Activated T-helper 9 cell treated with anti-CD3 and anti-CD28 coated beads, Interleukin-2, amount 50 U/mL, for 16 hours (primary cell): Measurements from ENCODE around the gene KRTAP9-4.
"Not testable (repeated sequence)": the region's sequence is repeated elsewhere in the genome, so short reads cannot be mapped to it uniquely, and the experiment has no call there.

ENCODE experiments used
- DNase-seq: peaks from one replicate; pipeline ENCODE4 v3.0.0-alpha.2; 2020; ENCODE audit warnings: low read depth

Gene KRTAP9-4

GRCh38 chr17:41249637-41250240 is at the start of gene KRTAP9-4:
Gene KRTAP9-4 (plus strand): TSS chr17:41249687. CDS start chr17:41249721, 34 bp downstream.
- not testable (repeated sequence) for DNase-seq

GRCh38 chr17:41211845-41212466 is 37.5 kb upstream of the KRTAP9-4 start:
- DNase-seq = no peak

- no peak for DNase-seq
Observed at GRCh38 chr17:41212524-41213169, 36.8 kb upstream of the KRTAP9-4 start.

GRCh38 chr17:41215681-41216080 is 33.8 kb upstream of the KRTAP9-4 start:
- no peak for DNase-seq

- DNase-seq = no peak
Observed at GRCh38 chr17:41223821-41224220, 25.7 kb upstream of the KRTAP9-4 start.

- no peak for DNase-seq
Observed at GRCh38 chr17:41226051-41226450, 23.4 kb upstream of the KRTAP9-4 start.

- not testable (repeated sequence) for DNase-seq
Observed at GRCh38 chr17:41226598-41227095, 22.8 kb upstream of the KRTAP9-4 start, which contains the start of gene KRTAP9-2. Gene KRTAP9-2 (plus strand): TSS chr17:41226648. CDS start chr17:41226655, 7 bp downstream.

GRCh38 chr17:41230094-41230493 is 19.4 kb upstream of the KRTAP9-4 start:
- DNase-seq = no peak

GRCh38 chr17:41231731-41232130 is 17.8 kb upstream of the KRTAP9-4 start:
- DNase-seq = no peak

GRCh38 chr17:41232399-41233105 is 16.9 kb upstream of the KRTAP9-4 start, which contains the start of gene KRTAP9-3:
Gene KRTAP9-3 (plus strand): TSS chr17:41232449. CDS start chr17:41232502, 53 bp downstream.
- not testable (repeated sequence) for DNase-seq

- DNase-seq = not testable (repeated sequence)
Observed at GRCh38 chr17:41237116-41237515, 12.4 kb upstream of the KRTAP9-4 start.

GRCh38 chr17:41237949-41238437 is 11.5 kb upstream of the KRTAP9-4 start, which contains the start of gene KRTAP9-8:
Gene KRTAP9-8 (plus strand): TSS chr17:41237999. CDS start chr17:41238052, 53 bp downstream.
- not testable (repeated sequence) for DNase-seq

GRCh38 chr17:41246995-41247787 is 2.3 kb upstream of the KRTAP9-4 start:
- DNase-seq = not testable (repeated sequence)

GRCh38 chr17:41251261-41251660 is 1.8 kb downstream of the KRTAP9-4 start:
- DNase-seq = no peak

GRCh38 chr17:41254861-41255260 is 5.4 kb downstream of the KRTAP9-4 start:
- DNase-seq = no peak

- not testable (repeated sequence) for DNase-seq
Observed at GRCh38 chr17:41255381-41256290, 6.1 kb downstream of the KRTAP9-4 start, which contains the start of gene KRTAP9-9. Gene KRTAP9-9 (plus strand): TSS chr17:41255384.

GRCh38 chr17:41256291-41256685 is 6.8 kb downstream of the KRTAP9-4 start:
- no peak for DNase-seq

GRCh38 chr17:41258406-41258805 is 8.9 kb downstream of the KRTAP9-4 start:
- no peak for DNase-seq

- no peak for DNase-seq
Observed at GRCh38 chr17:41263212-41263611, 13.7 kb downstream of the KRTAP9-4 start.

GRCh38 chr17:41264599-41264998 is 15.1 kb downstream of the KRTAP9-4 start:
- no peak for DNase-seq
